ENCODE data around the gene ARHGAP9. TPM values are rescaled to one million over a fixed set of nuclear protein-coding genes. Genes with fewer than 3 reads are reported as not detected.
A peak's percentile ranks its signal among the peaks of the same experiment; 100 is the strongest.

ARHGAP9 gene
- polyA plus RNA-seq, 1 of the 3 experiments (the other 2 are of a cell fraction): 0.66 TPM

GRCh38 chr12:57487597-57488401 lies 8.1 kb upstream of the ARHGAP9 start, which contains the start of gene MARS1 (continued):
- TF ChIP-seq FOXJ3 (CRISPR knock-in tag; IDR thresholded peaks at IDR 0.05) (no peak), TEAD4 (IDR thresholded peaks at IDR 0.05; ENCODE audit: borderline replicate concordance, insufficient read depth) (no peak), PBX3 (IDR thresholded peaks at IDR 0.05) (peak; percentile 14; the same call in 1 of the 2 replicates), RXRA (IDR thresholded peaks at IDR 0.05; ENCODE audit: borderline replicate concordance, low read depth) (no peak), TCF12 (IDR thresholded peaks at IDR 0.05) (peak; percentile 9; the same call in 1 of the 2 replicates)
- TF ChIP-seq, protein P1, sequence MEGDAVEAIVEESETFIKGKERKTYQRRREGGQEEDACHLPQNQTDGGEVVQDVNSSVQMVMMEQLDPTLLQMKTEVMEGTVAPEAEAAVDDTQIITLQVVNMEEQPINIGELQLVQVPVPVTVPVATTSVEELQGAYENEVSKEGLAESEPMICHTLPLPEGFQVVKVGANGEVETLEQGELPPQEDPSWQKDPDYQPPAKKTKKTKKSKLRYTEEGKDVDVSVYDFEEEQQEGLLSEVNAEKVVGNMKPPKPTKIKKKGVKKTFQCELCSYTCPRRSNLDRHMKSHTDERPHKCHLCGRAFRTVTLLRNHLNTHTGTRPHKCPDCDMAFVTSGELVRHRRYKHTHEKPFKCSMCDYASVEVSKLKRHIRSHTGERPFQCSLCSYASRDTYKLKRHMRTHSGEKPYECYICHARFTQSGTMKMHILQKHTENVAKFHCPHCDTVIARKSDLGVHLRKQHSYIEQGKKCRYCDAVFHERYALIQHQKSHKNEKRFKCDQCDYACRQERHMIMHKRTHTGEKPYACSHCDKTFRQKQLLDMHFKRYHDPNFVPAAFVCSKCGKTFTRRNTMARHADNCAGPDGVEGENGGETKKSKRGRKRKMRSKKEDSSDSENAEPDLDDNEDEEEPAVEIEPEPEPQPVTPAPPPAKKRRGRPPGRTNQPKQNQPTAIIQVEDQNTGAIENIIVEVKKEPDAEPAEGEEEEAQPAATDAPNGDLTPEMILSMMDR (IDR thresholded peaks at IDR 0.05): peak; percentile 32
- TF ChIP-seq, protein P2, sequence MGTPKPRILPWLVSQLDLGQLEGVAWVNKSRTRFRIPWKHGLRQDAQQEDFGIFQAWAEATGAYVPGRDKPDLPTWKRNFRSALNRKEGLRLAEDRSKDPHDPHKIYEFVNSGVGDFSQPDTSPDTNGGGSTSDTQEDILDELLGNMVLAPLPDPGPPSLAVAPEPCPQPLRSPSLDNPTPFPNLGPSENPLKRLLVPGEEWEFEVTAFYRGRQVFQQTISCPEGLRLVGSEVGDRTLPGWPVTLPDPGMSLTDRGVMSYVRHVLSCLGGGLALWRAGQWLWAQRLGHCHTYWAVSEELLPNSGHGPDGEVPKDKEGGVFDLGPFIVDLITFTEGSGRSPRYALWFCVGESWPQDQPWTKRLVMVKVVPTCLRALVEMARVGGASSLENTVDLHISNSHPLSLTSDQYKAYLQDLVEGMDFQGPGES (IDR thresholded peaks at IDR 0.05; ENCODE audit: low read depth, low read length): no peak

- H3K27ac ChIP-seq (ENCODE audit: low read depth in 2 of 2, low read length in 1 of 2): no peak overlapping the region
- peaks cover 33% of the 10 kb centered on the region for H3K79me2 ChIP-seq (ENCODE audit: insufficient read depth)
- TF ChIP-seq REST (IDR thresholded peaks at IDR 0.05; ENCODE audit: low read depth, low read length) (no peak), NRF1 (IDR thresholded peaks at IDR 0.05; ENCODE audit: low read depth, low read length) (no peak)
- H3K36me3 ChIP-seq (replicated peaks in 1 of 2; ENCODE audit: control insufficient read depth in 1 of 2, insufficient read depth in 2 of 2, low read length in 1 of 2): peaks cover 29 to 35% of the 10 kb centered on the region in 2 experiments
- DNase-seq: no peak
- peak overlapping the region in 1 of 2 experiments; percentile 100; a peak in 1 of 4 replicates for H3K4me3 ChIP-seq (ENCODE audit: low read depth in 2 of 2, low read length in 1 of 2)
- peaks cover 6 to 9% of the 10 kb centered on the region in 2 experiments; a peak in 3 of 4 replicates for H3K4me1 ChIP-seq (ENCODE audit: control insufficient read depth in 1 of 2, insufficient read depth in 2 of 2, low read depth in 1 of 2, low read length in 1 of 2)
- H3K9ac ChIP-seq: no peak overlapping the region
- H3K4me2 ChIP-seq: peak overlapping the region; percentile 90
- H4K20me1 ChIP-seq (ENCODE audit: insufficient read depth): 0 out of 2 replicates have a peak, but pooled peaks cover 4% of the 10 kb centered on the region
- H3K27me3 ChIP-seq (ENCODE audit: insufficient read depth): no peaks in the 10 kb centered on the region
- ChIA-PET POLR2A (interaction anchor here (0.7 to 2.1 kb wide), 3 partner anchors 31 to 359 kb away, joined by 3 to 5 read pairs (median 5); partner anchors contain the start of genes DDIT3 and LRP1), CTCF (interaction anchor here (0.9 to 6.1 kb wide), 6 partner anchors 13 to 245 kb away, joined by 3 to 28 read pairs (median 6); partner anchors contain the start of gene GLI1)
- peaks cover 8% of the 10 kb centered on the region for H3F3A ChIP-seq (replicated peaks; ENCODE audit: insufficient read depth)
- no peaks in the 10 kb centered on the region for H3K9me3 ChIP-seq
- no peaks in the 10 kb centered on the region for H3K9me2 ChIP-seq
- peak overlapping the region; percentile 95 for H2AFZ ChIP-seq (ENCODE audit: low read depth)
- WGBS (ENCODE audit: low lambda C conversion rate): 93% methylated on average over 27 of the region's 27 CpGs
Measured at GRCh38 chr12:57487055-57487596, 7.5 kb upstream of the ARHGAP9 start.

Data from SK-N-SH (cell line).